Left ventricle myocardium inferior (tissue), 1 donor: Measurements from ENCODE around the gene DBH. TPM values are rescaled to one million over a fixed set of nuclear protein-coding genes. Genes with fewer than 3 reads are reported as not detected.

ENCODE experiments used
- DNase-seq: peaks from one replicate; pipeline ENCODE4 v3.0.0-alpha.2; 2020
- H3K27ac ChIP-seq: fragments of 200-600 bp; replicated peaks from 2 replicates; pipeline ENCODE4 v1.8.0; 2021
- H3K27me3 ChIP-seq: fragments of 200-600 bp; 2 replicates; pipeline ENCODE4 v1.8.0; 2021; ENCODE audit warnings: low read depth
- H3K36me3 ChIP-seq: fragments of 200-600 bp; 2 replicates; pipeline ENCODE4 v1.8.0; 2021
- H3K4me1 ChIP-seq: fragments of 200-600 bp; 2 replicates; pipeline ENCODE4 v1.8.0; 2021
- H3K4me3 ChIP-seq: fragments of 200-600 bp; 2 replicates; pipeline ENCODE4 v1.8.0; 2021; ENCODE audit warnings: mild to moderate bottlenecking, moderate library complexity
- H3K9me3 ChIP-seq: fragments of 200-600 bp; replicated peaks from 2 replicates; pipeline ENCODE4 v1.8.0; 2021
- CTCF ChIP-seq: fragments of 200-600 bp; IDR thresholded peaks from 2 replicates; pipeline ENCODE4 v1.8.0; 2021; ENCODE audit warnings: antibody characterized with exemption, mild to moderate bottlenecking, borderline replicate concordance
- intact Hi-C: fragments of 100-400 bp; cut with micrococcal nuclease; formaldehyde crosslinking; loops from one replicate; pipeline ENCODE4 v1.11.0; 2022
- total RNA-seq: library from RNA; stranded (reverse); fragmentation: NEBNext Ultra II Directional; extraction: Animal tissue kit (Norgen Biotek cat#: 25700); gene quantifications from one replicate; pipeline ENCODE4 v1.2.1, GENCODE V29; 2021
- donor health status: DM: no; HTN: yes; CAD: no; lungs with severe emphysema.

DBH gene
- total RNA-seq, 1 donor from 2014 or later, result not detected

DNA sequence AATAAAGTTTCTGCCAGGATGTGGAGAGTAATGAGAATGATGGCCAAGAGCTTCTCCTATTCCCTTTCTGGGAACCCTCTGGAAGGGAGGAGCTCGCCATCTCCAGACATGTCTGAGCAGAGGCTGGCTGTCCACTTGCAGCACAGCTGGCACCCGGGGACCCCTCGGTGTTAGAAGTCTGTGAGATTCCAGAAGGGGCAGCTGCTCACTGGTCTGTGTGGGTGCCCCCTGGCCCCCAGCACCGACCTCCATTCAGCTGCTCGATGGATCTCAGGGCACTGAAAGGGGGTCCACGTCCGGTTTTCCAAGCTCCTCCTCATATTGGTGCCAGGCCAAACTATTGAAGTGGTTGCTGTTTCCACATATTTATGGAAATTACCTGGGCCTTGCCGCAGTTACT lies 23.3 kb upstream of the DBH start:
- H3K36me3 ChIP-seq, result no peaks in the 10 kb centered on the region
- peaks cover 100% of the 10 kb centered on the region for H3K27me3 ChIP-seq
- intact Hi-C loops, result no loop called here
- DNase-seq, result peak; percentile 6
- no peaks in the 10 kb centered on the region for H3K4me1 ChIP-seq
- no peak overlapping the region for H3K27ac ChIP-seq
- H3K4me3 ChIP-seq, result no peak overlapping the region
- TF ChIP-seq CTCF, result no peak
- no peaks in the 10 kb centered on the region for H3K9me3 ChIP-seq

DNA sequence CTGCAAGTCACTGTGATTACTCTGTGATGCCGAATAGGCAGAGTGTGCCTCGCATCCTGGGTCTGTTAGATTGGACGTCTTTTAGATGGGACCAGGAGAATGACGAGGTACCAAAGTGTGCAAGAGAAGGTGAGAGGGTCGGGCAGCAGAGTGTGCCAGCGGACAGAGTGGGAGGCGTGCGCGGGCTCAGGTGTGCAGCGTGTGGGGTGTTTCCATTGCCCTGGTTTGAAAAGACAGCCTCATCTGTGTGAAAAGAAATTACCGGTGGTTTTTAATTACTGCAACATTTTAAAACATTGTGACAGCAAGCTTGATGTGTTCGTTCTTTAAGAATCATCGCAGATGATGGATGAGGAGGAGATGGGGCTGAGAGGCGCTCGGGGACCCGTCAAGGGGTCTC lies 22.7 kb upstream of the DBH start:
- intact Hi-C loops, result no loop called here
- peaks cover 100% of the 10 kb centered on the region for H3K27me3 ChIP-seq
- H3K9me3 ChIP-seq, result no peaks in the 10 kb centered on the region
- no peak overlapping the region for H3K27ac ChIP-seq
- H3K36me3 ChIP-seq, result no peaks in the 10 kb centered on the region
- peak; percentile 3 for DNase-seq
- H3K4me3 ChIP-seq, result no peak overlapping the region
- TF ChIP-seq CTCF, result no peak
- H3K4me1 ChIP-seq, result no peaks in the 10 kb centered on the region

DNA sequence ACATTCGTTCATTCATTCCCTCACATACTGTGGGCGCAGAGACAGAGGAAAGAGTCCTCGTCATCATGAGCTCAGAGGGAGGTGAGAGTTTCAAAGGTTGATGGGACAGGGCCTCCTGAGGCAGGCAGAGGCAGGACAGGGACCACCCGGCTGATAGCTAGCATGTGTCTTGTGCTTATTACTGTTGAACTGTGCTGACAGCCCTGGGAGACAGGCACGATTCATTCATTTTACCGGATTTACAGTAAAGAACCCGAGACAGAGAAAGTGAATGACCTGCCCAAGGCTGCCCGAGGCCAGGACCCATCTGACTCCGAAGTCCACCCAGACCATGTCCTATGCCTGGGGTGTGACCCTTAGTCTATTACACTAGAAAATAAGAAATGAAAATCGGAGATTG lies 22.1 kb upstream of the DBH start:
- no peak for TF ChIP-seq CTCF
- H3K27ac ChIP-seq, result no peak overlapping the region
- H3K4me3 ChIP-seq, result no peak overlapping the region
- H3K4me1 ChIP-seq, result no peaks in the 10 kb centered on the region
- intact Hi-C loops, result no loop called here
- no peaks in the 10 kb centered on the region for H3K9me3 ChIP-seq
- H3K27me3 ChIP-seq, result peaks cover 100% of the 10 kb centered on the region
- DNase-seq, result peak; percentile 1
- H3K36me3 ChIP-seq, result no peaks in the 10 kb centered on the region

- peaks cover 100% of the 10 kb centered on the region for H3K27me3 ChIP-seq
These were observed 21.5 kb upstream of the DBH start for GRCh38 chr9:133614678-133615077.

GRCh38 chr9:133615186-133615585 lies 21.0 kb upstream of the DBH start:
- no peak overlapping the region for H3K27ac ChIP-seq
- H3K9me3 ChIP-seq, result no peaks in the 10 kb centered on the region
- intact Hi-C loops, result no loop called here
- no peak overlapping the region for H3K4me3 ChIP-seq
- no peak for TF ChIP-seq CTCF
- no peaks in the 10 kb centered on the region for H3K36me3 ChIP-seq
- no peak for DNase-seq
- H3K27me3 ChIP-seq, result peaks cover 99% of the 10 kb centered on the region
- no peaks in the 10 kb centered on the region for H3K4me1 ChIP-seq

More at GRCh38 chr9:133614678-133615077, 21.5 kb upstream of the DBH start:
- no peak overlapping the region for H3K4me3 ChIP-seq
- H3K4me1 ChIP-seq, result no peaks in the 10 kb centered on the region
- no peak overlapping the region for H3K27ac ChIP-seq
- intact Hi-C loops, result no loop called here
- H3K9me3 ChIP-seq, result no peaks in the 10 kb centered on the region
- DNase-seq, result no peak
- no peaks in the 10 kb centered on the region for H3K36me3 ChIP-seq
- no peak for TF ChIP-seq CTCF

GRCh38 chr9:133615606-133616188 lies 20.5 kb upstream of the DBH start:
- intact Hi-C loops, result no loop called here
- no peaks in the 10 kb centered on the region for H3K36me3 ChIP-seq
- H3K4me1 ChIP-seq, result no peaks in the 10 kb centered on the region
- no peak overlapping the region for H3K4me3 ChIP-seq
- peaks cover 99% of the 10 kb centered on the region for H3K27me3 ChIP-seq
- H3K9me3 ChIP-seq, result no peaks in the 10 kb centered on the region
- H3K27ac ChIP-seq, result no peak overlapping the region
- no peak for TF ChIP-seq CTCF
- DNase-seq, result no peak
